ENCODE measurements around the gene IGFL1. TPM values are rescaled to one million over a fixed set of nuclear protein-coding genes. Genes with fewer than 3 reads are reported as not detected.
"Not testable (repeated sequence)": the region's sequence is repeated elsewhere in the genome, so short reads cannot be mapped to it uniquely, and the experiment has no call there.

IGFL1 gene
- total RNA-seq, 1 experiment from 2014 or later: not detected

GRCh38 chr19:46221981-46222610, 7.4 kb upstream of the IGFL1 start:
- ATAC-seq (peak; percentile 38; the same call in 1 of the 2 replicates), DNase-seq (ENCODE audit: low read depth, low spot score) (no peak)
- no peak for TF ChIP-seq SIN3A (IDR thresholded peaks at IDR 0.05; ENCODE audit: low read depth)
- TF ChIP-seq, protein P1, sequence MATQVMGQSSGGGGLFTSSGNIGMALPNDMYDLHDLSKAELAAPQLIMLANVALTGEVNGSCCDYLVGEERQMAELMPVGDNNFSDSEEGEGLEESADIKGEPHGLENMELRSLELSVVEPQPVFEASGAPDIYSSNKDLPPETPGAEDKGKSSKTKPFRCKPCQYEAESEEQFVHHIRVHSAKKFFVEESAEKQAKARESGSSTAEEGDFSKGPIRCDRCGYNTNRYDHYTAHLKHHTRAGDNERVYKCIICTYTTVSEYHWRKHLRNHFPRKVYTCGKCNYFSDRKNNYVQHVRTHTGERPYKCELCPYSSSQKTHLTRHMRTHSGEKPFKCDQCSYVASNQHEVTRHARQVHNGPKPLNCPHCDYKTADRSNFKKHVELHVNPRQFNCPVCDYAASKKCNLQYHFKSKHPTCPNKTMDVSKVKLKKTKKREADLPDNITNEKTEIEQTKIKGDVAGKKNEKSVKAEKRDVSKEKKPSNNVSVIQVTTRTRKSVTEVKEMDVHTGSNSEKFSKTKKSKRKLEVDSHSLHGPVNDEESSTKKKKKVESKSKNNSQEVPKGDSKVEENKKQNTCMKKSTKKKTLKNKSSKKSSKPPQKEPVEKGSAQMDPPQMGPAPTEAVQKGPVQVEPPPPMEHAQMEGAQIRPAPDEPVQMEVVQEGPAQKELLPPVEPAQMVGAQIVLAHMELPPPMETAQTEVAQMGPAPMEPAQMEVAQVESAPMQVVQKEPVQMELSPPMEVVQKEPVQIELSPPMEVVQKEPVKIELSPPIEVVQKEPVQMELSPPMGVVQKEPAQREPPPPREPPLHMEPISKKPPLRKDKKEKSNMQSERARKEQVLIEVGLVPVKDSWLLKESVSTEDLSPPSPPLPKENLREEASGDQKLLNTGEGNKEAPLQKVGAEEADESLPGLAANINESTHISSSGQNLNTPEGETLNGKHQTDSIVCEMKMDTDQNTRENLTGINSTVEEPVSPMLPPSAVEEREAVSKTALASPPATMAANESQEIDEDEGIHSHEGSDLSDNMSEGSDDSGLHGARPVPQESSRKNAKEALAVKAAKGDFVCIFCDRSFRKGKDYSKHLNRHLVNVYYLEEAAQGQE (IDR thresholded peaks at IDR 0.05; ENCODE audit: low read depth): peak; percentile 59
- TF ChIP-seq, protein P2, sequence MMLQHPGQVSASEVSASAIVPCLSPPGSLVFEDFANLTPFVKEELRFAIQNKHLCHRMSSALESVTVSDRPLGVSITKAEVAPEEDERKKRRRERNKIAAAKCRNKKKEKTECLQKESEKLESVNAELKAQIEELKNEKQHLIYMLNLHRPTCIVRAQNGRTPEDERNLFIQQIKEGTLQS (IDR thresholded peaks at IDR 0.05): no peak
- no peaks in the 10 kb centered on the region for H3K9me3 ChIP-seq (ENCODE audit: control insufficient read depth in 1 of 2, insufficient read depth in 1 of 2, low read depth in 1 of 2, low read length in 2 of 2)
- H3K27ac ChIP-seq (ENCODE audit: low read depth, low read length): no peak overlapping the region
- H3K36me3 ChIP-seq (ENCODE audit: control insufficient read depth in 1 of 2, insufficient read depth in 2 of 2, low read length in 2 of 2): no peaks in the 10 kb centered on the region
- BruUV-seq (replicated peaks): no TSS peak
- no peaks in the 10 kb centered on the region for H3K9me2 ChIP-seq (ENCODE audit: insufficient read depth)
- H3K4me3 ChIP-seq (replicated peaks in 1 of 2; ENCODE audit: low read depth in 1 of 2, low read length in 2 of 2): no peak overlapping the region
- RAD21 ChIA-PET (ENCODE audit: low non-redundant PET in 1 of 2, low total read pairs in 2 of 2, uncharacterized antibody in 2 of 2, unreplicated experiment in 2 of 2): no interaction called here
- no peak overlapping the region for H2AFZ ChIP-seq (ENCODE audit: low read depth, low read length, poor library complexity, severe bottlenecking)
- no peaks in the 10 kb centered on the region for H4K20me1 ChIP-seq (ENCODE audit: insufficient read depth)
- no peak overlapping the region for H3K4me2 ChIP-seq (ENCODE audit: low read length)
- no peaks in the 10 kb centered on the region for H3K79me2 ChIP-seq (ENCODE audit: insufficient read depth, low read length)
- H3K4me1 ChIP-seq (ENCODE audit: control insufficient read depth in 1 of 2, insufficient read depth in 2 of 2, low read length in 2 of 2): no peaks in the 10 kb centered on the region
- peaks cover 69% of the 10 kb centered on the region for H3K27me3 ChIP-seq (ENCODE audit: insufficient read depth, low read length)
- CTCF ChIA-PET: interaction anchor here (1.1 kb wide), 1 partner anchor 11 kb away, joined by 3 read pairs; no protein-coding TSS in a partner anchor
- intact Hi-C loops (cut with micrococcal nuclease): no loop called here
- H3K9ac ChIP-seq (ENCODE audit: low read length): no peak overlapping the region
- POLR2A ChIA-PET: no interaction called here

GRCh38 chr19:46223787-46224186, 5.8 kb upstream of the IGFL1 start:
- H3K27ac ChIP-seq (ENCODE audit: low read depth, low read length); BruUV-seq (replicated peaks); intact Hi-C loops (cut with micrococcal nuclease): not testable (repeated sequence)

More at GRCh38 chr19:46223787-46224186, 5.8 kb upstream of the IGFL1 start:
- H3K36me3 ChIP-seq (ENCODE audit: control insufficient read depth in 1 of 2, insufficient read depth in 2 of 2, low read length in 2 of 2); H3K4me2 ChIP-seq (ENCODE audit: low read length); DNase-seq (ENCODE audit: low read depth, low spot score); CTCF ChIA-PET; H3K4me1 ChIP-seq (ENCODE audit: control insufficient read depth in 1 of 2, insufficient read depth in 2 of 2, low read length in 2 of 2); H3K4me3 ChIP-seq (replicated peaks in 1 of 2; ENCODE audit: low read depth in 1 of 2, low read length in 2 of 2); H3K9ac ChIP-seq (ENCODE audit: low read length); RAD21 ChIA-PET (ENCODE audit: low non-redundant PET in 1 of 2, low total read pairs in 2 of 2, uncharacterized antibody in 2 of 2, unreplicated experiment in 2 of 2); H4K20me1 ChIP-seq (ENCODE audit: insufficient read depth); H3K9me3 ChIP-seq (ENCODE audit: control insufficient read depth in 1 of 2, insufficient read depth in 1 of 2, low read depth in 1 of 2, low read length in 2 of 2); H3K79me2 ChIP-seq (ENCODE audit: insufficient read depth, low read length); H2AFZ ChIP-seq (ENCODE audit: low read depth, low read length, poor library complexity, severe bottlenecking); ATAC-seq; H3K9me2 ChIP-seq (ENCODE audit: insufficient read depth); POLR2A ChIA-PET: not testable (repeated sequence)
- H3K27me3 ChIP-seq (ENCODE audit: insufficient read depth, low read length): peaks cover 79% of the 10 kb centered on the region
